Measurements from ENCODE around the gene GCSH. TPM values are rescaled to one million over a fixed set of nuclear protein-coding genes. Genes with fewer than 3 reads are reported as not detected.

GCSH gene
- total RNA-seq, 1 experiment from 2014 or later: 117 TPM

DNA sequence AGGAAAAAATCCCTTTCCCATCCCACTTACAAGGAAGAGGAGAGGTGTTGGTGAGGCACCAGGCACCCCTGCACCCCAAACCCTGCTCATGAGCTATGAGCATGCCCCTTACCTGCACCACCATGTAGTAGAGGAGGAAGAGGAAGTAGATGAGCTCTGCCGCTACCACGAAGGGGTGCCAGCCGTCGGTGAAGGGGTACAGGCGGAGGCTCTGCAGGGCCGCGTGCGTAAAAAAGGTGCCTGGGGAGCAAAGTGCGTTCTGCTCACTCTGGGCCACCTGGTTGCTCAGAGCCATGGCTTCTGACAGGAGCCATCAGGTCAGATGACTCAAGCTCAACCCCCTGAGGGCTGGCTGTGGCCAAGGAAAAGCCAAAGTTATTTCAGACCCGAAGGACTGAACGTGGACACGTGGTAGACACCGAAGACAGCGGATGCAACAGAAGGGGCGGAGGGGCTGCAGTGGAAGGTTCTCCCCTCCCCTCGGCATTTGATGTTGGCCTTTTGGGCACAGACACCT, 25.3 kb upstream of the GCSH start:
- ChIA-PET RAD21 (ENCODE audit: low non-redundant PET in 1 of 2, low total read pairs in 2 of 2, uncharacterized antibody in 2 of 2, unreplicated experiment in 2 of 2) (no interaction called here), POLR2A (no interaction called here), CTCF (no interaction called here)
- no peak overlapping the region for H3K9ac ChIP-seq (ENCODE audit: low read length)
- no peaks in the 10 kb centered on the region for H3K9me3 ChIP-seq (ENCODE audit: control insufficient read depth in 1 of 2, insufficient read depth in 1 of 2, low read depth in 1 of 2, low read length in 2 of 2)
- 0 out of 2 replicates have a peak, but pooled peaks cover 5% of the 10 kb centered on the region for H3K27me3 ChIP-seq (ENCODE audit: insufficient read depth, low read length)
- no peak overlapping the region for H3K4me2 ChIP-seq (ENCODE audit: low read length)
- no peak overlapping the region for H3K27ac ChIP-seq (ENCODE audit: low read depth, low read length)
- H3K79me2 ChIP-seq (ENCODE audit: insufficient read depth, low read length): no peaks in the 10 kb centered on the region
- H3K4me3 ChIP-seq (replicated peaks in 1 of 2; ENCODE audit: low read depth in 1 of 2, low read length in 2 of 2): no peak overlapping the region
- H2AFZ ChIP-seq (ENCODE audit: low read depth, low read length, poor library complexity, severe bottlenecking): no peak overlapping the region
- H4K20me1 ChIP-seq (ENCODE audit: insufficient read depth): no peaks in the 10 kb centered on the region
- intact Hi-C loops (cut with micrococcal nuclease): no loop called here
- DNase-seq (ENCODE audit: low read depth, low spot score) (no peak), ATAC-seq (no peak)
- TF ChIP-seq YY1 (IDR thresholded peaks at IDR 0.05; ENCODE audit: extremely low read depth, insufficient replicate concordance, low read depth, low read length) (no peak), EGR1 (IDR thresholded peaks at IDR 0.05; ENCODE audit: low read depth) (no peak), TCF7L2 (IDR thresholded peaks at IDR 0.05; ENCODE audit: borderline replicate concordance, extremely low read depth, insufficient read depth, insufficient read length) (no peak), SRF (IDR thresholded peaks at IDR 0.05; ENCODE audit: low read depth) (no peak)
- TF ChIP-seq, protein P1, sequence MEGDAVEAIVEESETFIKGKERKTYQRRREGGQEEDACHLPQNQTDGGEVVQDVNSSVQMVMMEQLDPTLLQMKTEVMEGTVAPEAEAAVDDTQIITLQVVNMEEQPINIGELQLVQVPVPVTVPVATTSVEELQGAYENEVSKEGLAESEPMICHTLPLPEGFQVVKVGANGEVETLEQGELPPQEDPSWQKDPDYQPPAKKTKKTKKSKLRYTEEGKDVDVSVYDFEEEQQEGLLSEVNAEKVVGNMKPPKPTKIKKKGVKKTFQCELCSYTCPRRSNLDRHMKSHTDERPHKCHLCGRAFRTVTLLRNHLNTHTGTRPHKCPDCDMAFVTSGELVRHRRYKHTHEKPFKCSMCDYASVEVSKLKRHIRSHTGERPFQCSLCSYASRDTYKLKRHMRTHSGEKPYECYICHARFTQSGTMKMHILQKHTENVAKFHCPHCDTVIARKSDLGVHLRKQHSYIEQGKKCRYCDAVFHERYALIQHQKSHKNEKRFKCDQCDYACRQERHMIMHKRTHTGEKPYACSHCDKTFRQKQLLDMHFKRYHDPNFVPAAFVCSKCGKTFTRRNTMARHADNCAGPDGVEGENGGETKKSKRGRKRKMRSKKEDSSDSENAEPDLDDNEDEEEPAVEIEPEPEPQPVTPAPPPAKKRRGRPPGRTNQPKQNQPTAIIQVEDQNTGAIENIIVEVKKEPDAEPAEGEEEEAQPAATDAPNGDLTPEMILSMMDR (IDR thresholded peaks at IDR 0.05 in 2 of 3, conservative IDR thresholded peaks at IDR 0.05 in 1 of 3; ENCODE audit: borderline replicate concordance in 1 of 3, insufficient read depth in 1 of 3, low read depth in 2 of 3, low read length in 2 of 3): no peak
- no peaks in the 10 kb centered on the region for H3K36me3 ChIP-seq (ENCODE audit: control insufficient read depth in 1 of 2, insufficient read depth in 2 of 2, low read length in 2 of 2)
- H3K9me2 ChIP-seq (ENCODE audit: insufficient read depth): no peaks in the 10 kb centered on the region
- no TSS peak for BruUV-seq (replicated peaks)
- no peaks in the 10 kb centered on the region for H3K4me1 ChIP-seq (ENCODE audit: control insufficient read depth in 1 of 2, insufficient read depth in 2 of 2, low read length in 2 of 2)

DNA sequence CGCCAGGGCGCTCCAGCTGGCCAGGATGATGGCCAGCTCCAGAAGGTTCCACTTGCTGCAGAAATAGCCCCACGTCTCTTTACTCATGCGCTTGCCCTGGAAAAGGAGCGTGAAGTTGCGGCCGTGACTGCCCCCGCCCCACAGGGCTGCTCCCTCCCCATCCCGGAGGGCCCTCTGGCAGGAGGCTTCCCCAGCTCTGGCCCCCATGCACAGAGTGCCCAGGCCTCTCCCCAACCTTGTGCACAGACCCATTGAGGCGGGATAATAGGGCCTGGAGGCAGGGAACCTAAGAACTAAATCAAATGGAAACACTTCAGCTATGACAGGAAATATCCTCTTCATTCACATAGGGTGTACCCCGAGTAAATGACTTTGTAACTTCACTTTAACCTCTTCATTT, 21.2 kb upstream of the GCSH start:
- no peak overlapping the region for H3K4me2 ChIP-seq (ENCODE audit: low read length)
- no peaks in the 10 kb centered on the region for H3K4me1 ChIP-seq (ENCODE audit: control insufficient read depth in 1 of 2, insufficient read depth in 2 of 2, low read length in 2 of 2)
- H3K27me3 ChIP-seq (ENCODE audit: insufficient read depth, low read length): 0 out of 2 replicates have a peak, but pooled peaks cover 5% of the 10 kb centered on the region
- H2AFZ ChIP-seq (ENCODE audit: low read depth, low read length, poor library complexity, severe bottlenecking): no peak overlapping the region
- no peaks in the 10 kb centered on the region for H3K79me2 ChIP-seq (ENCODE audit: insufficient read depth, low read length)
- intact Hi-C loops (cut with micrococcal nuclease): no loop called here
- POLR2A ChIA-PET: interaction anchor here (0.5 to 1.7 kb wide), 2 partner anchors 9 to 30 kb away, joined by 3 read pairs; no protein-coding TSS in a partner anchor
- DNase-seq (ENCODE audit: low read depth, low spot score) (no peak), ATAC-seq (no peak)
- no peak overlapping the region for H3K27ac ChIP-seq (ENCODE audit: low read depth, low read length)
- H4K20me1 ChIP-seq (ENCODE audit: insufficient read depth): no peaks in the 10 kb centered on the region
- RAD21 ChIA-PET (ENCODE audit: low non-redundant PET in 1 of 2, low total read pairs in 2 of 2, uncharacterized antibody in 2 of 2, unreplicated experiment in 2 of 2): no interaction called here
- no peaks in the 10 kb centered on the region for H3K36me3 ChIP-seq (ENCODE audit: control insufficient read depth in 1 of 2, insufficient read depth in 2 of 2, low read length in 2 of 2)
- no peaks in the 10 kb centered on the region for H3K9me2 ChIP-seq (ENCODE audit: insufficient read depth)
- no peak overlapping the region for H3K4me3 ChIP-seq (replicated peaks in 1 of 2; ENCODE audit: low read depth in 1 of 2, low read length in 2 of 2)
- H3K9me3 ChIP-seq (ENCODE audit: control insufficient read depth in 1 of 2, insufficient read depth in 1 of 2, low read depth in 1 of 2, low read length in 2 of 2): no peaks in the 10 kb centered on the region
- no peak overlapping the region for H3K9ac ChIP-seq (ENCODE audit: low read length)
- CTCF ChIA-PET: no interaction called here
- no TSS peak for BruUV-seq (replicated peaks)
- no peak for TF ChIP-seq EGR1 (IDR thresholded peaks at IDR 0.05; ENCODE audit: low read depth)

All from HCT116 (cell line).